NCI-H187 (cell line): ENCODE results near the gene SLBP.
A peak's percentile ranks its signal among the peaks of the same experiment; 100 is the strongest.

Source experiments
- DNase-seq, 2 experiments: peaks; one replicate each; lab custom pipeline; 2025; lab: John Stamatoyannopoulos, UW

Gene SLBP

DNA sequence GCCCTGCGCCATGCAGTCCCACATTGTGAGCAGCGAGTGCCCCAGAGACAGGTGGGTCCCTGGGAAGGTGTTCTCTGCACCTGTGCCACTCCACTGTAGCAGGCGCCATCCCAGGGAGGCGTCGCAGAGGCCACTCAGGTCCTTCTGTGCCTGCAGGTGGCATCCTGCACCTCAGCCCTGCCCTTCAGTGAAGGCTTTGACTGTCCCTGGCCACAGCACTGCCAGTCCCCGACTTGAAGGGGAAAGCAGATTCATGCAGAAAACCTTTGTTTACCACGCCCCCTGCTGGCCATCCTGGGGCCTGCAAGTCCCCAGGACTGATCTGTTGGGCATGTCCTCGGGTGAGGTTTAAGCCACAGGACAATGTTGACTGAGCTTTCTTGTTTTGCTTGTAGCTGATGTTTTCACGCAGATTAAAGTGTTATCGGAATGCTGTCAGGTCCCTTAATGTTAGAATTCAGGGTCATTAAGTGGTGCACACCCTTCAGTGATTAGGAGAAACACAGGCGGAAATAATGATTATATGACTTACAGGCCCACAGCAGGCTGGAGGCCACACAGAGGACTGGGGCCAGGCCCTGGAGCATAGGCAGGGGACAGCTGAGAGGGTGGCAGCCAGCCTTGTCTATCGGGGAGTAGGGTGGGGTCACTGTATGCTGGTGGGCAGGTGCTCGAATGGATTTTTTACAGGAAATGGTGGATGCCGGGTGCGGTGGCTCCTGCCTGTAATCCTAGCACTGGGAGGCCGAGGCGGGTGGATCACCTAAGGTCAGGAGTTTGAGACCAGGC, 14.2 kb upstream of the SLBP start:
- DNase-seq, result peak; percentile 63 to 66

GRCh38 chr4:1725521-1725920, 13.4 kb upstream of the SLBP start:
- no peak for DNase-seq

DNA sequence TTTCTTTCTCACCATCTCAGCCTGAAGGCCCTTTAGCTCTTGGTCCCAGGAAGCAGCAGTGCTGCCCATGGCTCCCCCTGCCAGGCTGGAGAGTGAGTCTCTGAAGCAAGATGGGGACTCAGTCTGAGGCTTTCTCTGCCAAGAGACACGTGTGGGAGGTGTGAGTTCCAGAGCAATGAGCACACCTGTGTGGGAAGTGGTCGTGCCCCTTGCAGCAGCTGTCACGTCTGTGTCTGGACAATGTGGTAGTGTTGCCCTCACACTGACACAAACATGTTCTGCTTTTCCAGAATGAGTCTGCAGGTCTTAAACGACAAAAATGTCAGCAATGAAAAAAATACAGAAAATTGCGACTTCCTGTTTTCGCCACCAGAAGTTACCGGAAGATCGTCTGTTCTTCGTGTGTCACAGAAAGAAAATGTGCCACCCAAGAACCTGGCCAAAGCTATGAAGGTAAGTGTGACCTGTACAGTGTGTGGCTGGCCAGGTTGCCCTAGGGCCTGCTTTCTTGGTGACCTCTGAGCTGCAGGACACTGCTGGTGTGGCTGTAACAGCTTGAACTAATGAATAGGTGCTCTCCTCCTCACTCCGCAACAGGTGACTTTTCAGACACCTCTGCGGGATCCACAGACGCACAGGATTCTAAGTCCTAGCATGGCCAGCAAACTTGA, 11.1 kb upstream of the SLBP start:
- no peak for DNase-seq

- no peak for DNase-seq
Observed at GRCh38 chr4:1722551-1723118, 10.5 kb upstream of the SLBP start.

DNA sequence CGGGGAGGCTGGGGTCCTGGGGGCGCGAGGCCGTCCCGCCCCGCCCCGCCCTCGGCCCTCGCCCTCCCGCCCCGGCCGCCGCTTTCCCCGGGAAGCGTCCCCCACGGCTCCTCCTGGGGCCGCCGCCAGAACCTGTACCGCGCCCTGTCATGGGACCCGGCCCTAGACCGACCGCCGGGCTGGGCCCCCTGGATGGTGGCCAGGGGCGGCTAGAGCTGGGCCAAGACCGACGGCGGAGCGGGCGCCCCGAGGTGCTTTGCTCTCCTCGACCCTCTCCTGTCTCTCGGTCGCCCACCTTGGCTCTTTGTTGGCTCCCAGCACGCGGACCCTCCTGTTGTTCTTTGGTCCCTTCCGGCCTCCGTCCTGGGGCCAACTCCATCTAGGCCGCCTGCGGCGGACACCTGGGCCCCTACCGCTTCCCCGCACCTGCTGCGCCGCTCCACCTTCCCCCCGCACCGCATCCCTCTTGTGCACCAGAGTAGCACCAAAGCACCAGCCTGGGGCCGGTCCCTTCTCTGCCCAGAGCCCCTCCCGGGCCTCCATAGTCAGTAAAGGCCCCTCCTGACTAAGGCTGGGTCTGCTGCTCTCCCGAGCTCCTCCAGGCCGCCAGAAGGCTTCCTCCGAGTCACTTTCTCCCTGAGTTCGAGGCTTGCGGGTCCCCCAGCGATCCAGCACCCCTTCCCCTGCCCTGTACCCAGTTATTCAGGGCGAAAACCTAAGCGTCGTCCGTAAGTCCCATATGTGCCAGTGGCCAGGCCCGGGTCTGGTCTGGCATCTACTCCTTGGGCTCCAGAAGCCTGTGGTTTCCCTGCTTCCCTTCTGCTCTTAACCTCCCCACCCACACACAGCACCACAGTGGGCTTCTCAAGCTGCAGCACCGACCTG, 9.8 kb upstream of the SLBP start:
- no peak for DNase-seq

DNA sequence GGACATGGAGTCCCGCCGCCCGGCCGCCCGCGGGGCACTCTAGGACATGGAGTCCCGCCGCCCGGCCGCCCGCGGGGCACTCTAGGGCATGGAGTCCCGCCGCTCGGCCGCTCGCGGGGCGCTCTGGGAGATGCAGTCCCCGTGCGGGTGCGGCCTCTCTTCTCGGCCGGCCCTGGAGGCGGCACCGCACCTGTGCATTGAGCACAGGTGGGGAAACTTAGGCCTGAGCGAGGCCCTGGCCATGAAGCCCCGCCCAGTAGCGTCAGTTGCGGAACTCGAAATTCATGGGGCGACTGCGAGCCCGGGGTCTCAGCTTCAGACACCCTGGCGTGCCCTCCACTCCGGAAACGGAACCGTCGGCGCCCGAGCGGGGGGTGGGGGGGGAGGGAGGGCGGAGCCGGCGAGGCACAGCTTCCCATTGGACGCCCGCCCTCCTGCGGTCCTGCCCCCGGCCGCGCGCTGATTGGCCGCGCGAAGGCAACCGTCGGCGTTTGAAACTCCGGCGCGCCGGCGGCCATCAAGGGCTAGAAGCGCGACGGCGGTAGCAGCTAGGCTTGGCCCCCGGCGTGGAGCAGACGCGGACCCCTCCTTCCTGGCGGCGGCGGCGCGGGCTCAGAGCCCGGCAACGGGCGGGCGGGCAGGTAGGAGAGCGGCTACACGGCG, 9.0 kb upstream of the SLBP start, which contains the start of the genes TACC3 and TMEM129:
TSS of gene TACC3 (plus strand) at position 519 of the 663 bp plus-strand sequence. CDS start 1,901 bp downstream, outside the sequence.
TSS of gene TMEM129 (minus strand) at position 321 of the 663 bp plus-strand sequence. CDS start 486 bp downstream, outside the sequence.
- DNase-seq, result peak; percentile 92 to 98

DNA sequence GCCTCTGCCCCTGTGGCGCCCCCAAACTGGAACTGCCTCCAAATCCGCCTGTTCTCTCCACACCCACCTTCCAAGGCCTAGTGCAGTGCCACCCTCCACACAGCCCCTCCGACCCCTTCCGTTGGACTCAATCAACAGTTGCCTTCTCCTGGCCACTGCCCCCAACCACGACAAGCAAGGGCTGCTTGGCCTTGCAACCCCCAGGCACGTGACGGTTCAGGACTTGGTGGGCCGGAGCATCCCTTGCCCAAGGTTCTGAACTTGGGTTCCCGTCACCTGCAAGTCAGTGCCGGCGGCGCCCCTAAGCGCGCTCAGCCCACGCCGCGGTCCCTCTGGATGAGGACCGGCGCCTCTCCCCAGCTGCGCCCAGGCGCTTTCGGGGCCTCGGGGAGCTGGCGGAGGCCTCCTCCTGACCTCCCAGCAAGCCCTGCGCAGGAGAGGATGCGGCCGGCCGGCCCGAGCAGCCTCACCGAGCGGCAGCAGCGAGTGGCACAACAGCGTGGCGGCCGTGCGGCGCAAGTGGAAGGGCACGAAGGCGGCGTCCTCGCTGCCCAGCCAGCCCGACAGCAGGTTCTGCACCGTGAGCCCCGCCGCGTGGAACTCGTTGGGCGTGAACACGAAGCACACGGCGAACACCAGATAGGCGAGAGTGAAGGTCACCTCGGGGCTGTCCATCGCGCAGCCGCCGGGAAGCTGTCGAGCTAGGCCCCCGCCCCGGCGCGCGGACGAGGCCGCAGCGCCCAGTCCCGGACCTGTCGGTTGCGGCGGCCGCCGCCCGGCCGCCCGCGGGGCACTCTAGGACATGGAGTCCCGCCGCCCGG, 8.3 kb upstream of the SLBP start:
- no peak for DNase-seq

DNA sequence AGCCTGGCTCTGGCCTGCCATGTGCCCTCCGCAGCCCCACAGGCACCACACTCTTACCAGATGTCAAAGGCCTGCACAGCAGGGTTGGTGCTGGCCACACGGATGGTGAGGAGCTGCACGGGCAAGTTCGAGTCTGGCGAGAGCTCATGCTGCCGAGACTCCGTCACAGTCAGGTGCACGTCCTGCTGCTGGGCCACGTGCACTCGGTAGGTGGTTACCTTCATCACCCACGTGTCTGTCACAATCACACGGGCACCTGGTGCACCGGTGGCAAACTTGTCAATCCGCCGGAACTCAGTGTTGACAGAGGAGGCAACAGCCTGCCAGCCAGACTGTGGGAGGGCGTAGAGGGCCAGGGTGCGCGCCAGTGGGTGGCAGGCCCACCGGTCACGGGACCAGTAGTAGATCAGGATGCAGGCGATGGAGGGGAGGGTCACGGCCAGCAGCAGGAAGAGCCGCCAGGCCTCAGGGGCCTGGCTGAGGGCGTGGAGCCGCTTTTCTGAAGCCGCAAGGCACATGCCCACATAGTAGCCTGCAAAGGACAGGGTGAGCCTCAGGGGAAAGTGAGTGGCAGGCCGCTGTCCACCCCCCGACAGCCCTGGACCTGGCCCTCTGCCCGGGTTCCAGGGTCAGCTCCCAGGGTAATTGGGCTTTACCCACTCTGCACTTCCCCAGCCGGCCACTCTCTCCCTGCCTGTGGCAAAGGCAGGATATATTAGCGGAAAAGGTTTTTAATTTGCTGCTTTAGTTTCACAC, 6.2 kb upstream of the SLBP start:
- no peak for DNase-seq

- no peak for DNase-seq
Observed at GRCh38 chr4:1717129-1718094, 5.3 kb upstream of the SLBP start.

DNA sequence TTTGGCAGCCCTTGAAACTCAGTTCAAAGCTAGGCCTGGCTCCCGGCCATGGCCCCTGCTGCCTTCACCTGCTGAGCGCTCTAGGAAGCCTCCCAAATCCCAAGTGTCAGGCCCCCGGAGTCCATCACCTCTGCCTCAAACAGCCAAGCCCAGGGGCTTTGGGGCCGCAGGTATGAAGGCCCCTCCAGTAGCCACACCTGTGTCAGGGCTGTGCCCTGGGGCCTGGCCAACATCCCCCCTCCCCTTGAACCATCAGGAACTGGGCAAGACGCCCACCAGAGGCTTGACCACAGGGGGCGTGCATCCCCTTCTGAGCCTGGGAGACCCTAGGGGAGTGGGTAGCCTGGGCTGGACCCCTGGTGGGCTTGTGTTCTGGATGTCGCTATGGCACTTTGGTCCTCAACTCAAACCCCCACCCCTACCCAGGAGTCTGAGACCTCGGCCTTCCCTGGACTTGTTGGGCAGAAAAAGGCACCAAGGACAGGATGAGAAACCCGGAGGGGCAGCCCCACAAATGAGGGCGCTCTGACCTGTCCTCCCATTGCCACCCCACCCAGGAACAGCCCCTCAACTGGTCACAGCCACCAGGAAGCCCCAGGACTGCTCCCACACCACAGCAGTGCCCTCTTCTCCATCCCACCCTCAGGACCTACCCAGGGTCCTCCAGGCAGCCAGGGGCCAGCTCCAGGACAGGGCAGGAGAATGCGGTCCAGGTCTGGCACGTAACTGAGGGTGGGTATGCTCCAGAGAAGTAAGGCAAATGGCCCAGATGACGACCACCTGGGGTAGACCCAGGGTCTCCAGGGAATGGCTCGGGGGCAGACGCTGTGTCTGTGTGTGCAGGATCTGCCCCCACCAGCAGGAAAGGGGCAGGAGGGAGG, 4.2 kb upstream of the SLBP start:
- no peak for DNase-seq

GRCh38 chr4:1715002-1715758, 3.1 kb upstream of the SLBP start:
- no peak for DNase-seq

DNA sequence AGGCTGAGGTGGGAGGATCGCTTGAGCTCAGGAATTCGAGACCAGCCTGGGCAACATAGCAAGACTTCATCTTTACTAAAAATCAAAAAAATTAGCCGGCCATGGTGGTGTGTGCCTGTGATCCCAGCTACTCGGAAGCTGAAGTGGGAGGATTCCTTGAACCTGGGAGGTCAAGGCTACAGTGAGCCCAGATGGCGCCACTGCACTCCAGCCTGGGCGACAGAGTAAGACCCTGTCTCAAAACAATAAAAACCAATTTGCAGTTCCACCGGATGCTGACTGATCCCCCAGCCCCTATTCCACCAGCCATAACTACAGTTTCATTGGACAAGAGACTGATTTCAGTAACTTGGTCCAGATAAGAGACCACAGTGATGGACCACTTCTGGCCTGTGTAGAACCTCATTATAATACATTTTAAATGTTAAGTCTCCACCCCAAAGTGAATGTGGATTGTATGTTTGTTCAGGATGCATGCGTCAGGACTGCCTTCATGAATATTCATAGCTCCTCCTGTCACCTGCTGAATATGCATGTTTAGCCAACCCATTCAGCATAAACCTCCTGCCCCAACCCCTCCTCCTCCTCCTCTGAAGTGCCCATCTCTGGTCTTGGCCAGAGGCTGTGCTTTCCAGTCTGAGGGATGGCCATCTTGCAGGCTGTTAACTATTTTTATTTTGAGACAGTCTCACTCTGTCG, 2.3 kb upstream of the SLBP start:
- no peak for DNase-seq

- no peak for DNase-seq
Observed at GRCh38 chr4:1713003-1713851, 1.1 kb upstream of the SLBP start.

GRCh38 chr4:1711571-1712215, 426 bp downstream of the SLBP start:
- no peak for DNase-seq
